Sigmoid colon (tissue), 7 donors: ENCODE results near the gene P3R3URF. TPM values are rescaled to one million over a fixed set of nuclear protein-coding genes. Genes with fewer than 3 reads are reported as not detected.
A peak's percentile ranks its signal among the peaks of the same experiment; 100 is the strongest.

Experiments
- DNase-seq: peaks from one replicate; pipeline ENCODE4 v3.0.0-alpha.2; 2019
- H3K27ac ChIP-seq, 4 donors: fragments of 200-600 bp; sonication (generic); one replicate each; pipeline ENCODE4 v1.5.1; 2016 to 2019; ENCODE audit warnings: mild to moderate bottlenecking in 1 of 4
- H3K27me3 ChIP-seq, 3 donors: fragments of 200-600 bp; sonication (generic); one replicate each; pipeline ENCODE4 v1.5.1; 2019; ENCODE audit warnings: mild to moderate bottlenecking in 1 of 3
- H3K36me3 ChIP-seq, 4 donors: fragments of 200-600 bp; sonication (generic); one replicate each; pipeline ENCODE4 v1.5.1; 2016 to 2019
- H3K4me1 ChIP-seq, 4 donors: fragments of 200-600 bp; sonication (generic); one replicate each; pipeline ENCODE4 v1.5.1; 2017 to 2019
- H3K4me3 ChIP-seq, 4 donors: fragments of 200-600 bp; sonication (generic); one replicate each; pipeline ENCODE4 v1.5.1; 2017 to 2019; ENCODE audit warnings: mild to moderate bottlenecking in 2 of 4, moderate library complexity in 1 of 4
- H3K9me3 ChIP-seq, 4 donors: fragments of 200-600 bp in 3 of 4; sonication (generic) in 3 of 4; one replicate each; pipeline versions ENCODE4 v1.5.1 to v1.6.1; 2013 to 2019
- EP300 ChIP-seq, 4 donors: sonication (generic); formaldehyde crosslinking; IDR thresholded peaks; one replicate each; pipeline ENCODE4 v1.6.1; 2017; ENCODE audit warnings: antibody characterized with exemption in 4 of 4
- POLR2A ChIP-seq, 2 donors: fragments of 450-650 bp; IDR thresholded peaks; one replicate each; pipeline ENCODE4 v1.6.1; 2016; ENCODE audit warnings: antibody characterized with exemption in 2 of 2, mild to moderate bottlenecking in 2 of 2, moderate library complexity in 2 of 2
- POLR2AphosphoS5 ChIP-seq, 4 donors: sonication (generic); formaldehyde crosslinking; IDR thresholded peaks; one replicate each; pipeline ENCODE4 v1.6.1; 2017; ENCODE audit warnings: antibody characterized with exemption in 4 of 4
- WGBS, 2 donors: extraction: QIAGEN DNeasy Blood & Tissue Kit; methylation state at CpG; one replicate each; pipeline ENCODE4 v1.1.7; 2013; 5-methylcytosine and 5-hydroxymethylcytosine counted together
- intact Hi-C: fragments of 100-400 bp; cut with DNase I; formaldehyde crosslinking; loops from one replicate; pipeline ENCODE4 v1.15.1; 2023
- polyA plus RNA-seq, 3 donors: library from polyadenylated mRNA; stranded (reverse); fragments of 200-250 nt; gene quantifications; one replicate each; pipeline ENCODE4 v1.2.3, GENCODE V29; 2013
- total RNA-seq, 4 donors: library from RNA; depleted of rRNA; stranded (reverse); fragments of >200 nt; gene quantifications; one replicate each; pipeline ENCODE4 v1.1.0, GENCODE V29; 2016
- TF ChIP-seq, protein P1 (sequence below), 4 experiments: fragments of 450-650 bp in 3 of 4; fragments of 200-600 bp in 1 of 4; IDR thresholded peaks; one replicate each; pipeline ENCODE4 v1.5.1; 2016 to 2019; ENCODE audit warnings: antibody characterized with exemption in 4 of 4, mild to moderate bottlenecking in 3 of 4, moderate library complexity in 2 of 4
- donor health status: healthy with polysubstance abuse.
- donor health status: Bipolar disorder and iron deficiency.
- donor health status: healthy.

Gene P3R3URF
- total and polyA plus RNA-seq, 7 donors, result not detected

DNA sequence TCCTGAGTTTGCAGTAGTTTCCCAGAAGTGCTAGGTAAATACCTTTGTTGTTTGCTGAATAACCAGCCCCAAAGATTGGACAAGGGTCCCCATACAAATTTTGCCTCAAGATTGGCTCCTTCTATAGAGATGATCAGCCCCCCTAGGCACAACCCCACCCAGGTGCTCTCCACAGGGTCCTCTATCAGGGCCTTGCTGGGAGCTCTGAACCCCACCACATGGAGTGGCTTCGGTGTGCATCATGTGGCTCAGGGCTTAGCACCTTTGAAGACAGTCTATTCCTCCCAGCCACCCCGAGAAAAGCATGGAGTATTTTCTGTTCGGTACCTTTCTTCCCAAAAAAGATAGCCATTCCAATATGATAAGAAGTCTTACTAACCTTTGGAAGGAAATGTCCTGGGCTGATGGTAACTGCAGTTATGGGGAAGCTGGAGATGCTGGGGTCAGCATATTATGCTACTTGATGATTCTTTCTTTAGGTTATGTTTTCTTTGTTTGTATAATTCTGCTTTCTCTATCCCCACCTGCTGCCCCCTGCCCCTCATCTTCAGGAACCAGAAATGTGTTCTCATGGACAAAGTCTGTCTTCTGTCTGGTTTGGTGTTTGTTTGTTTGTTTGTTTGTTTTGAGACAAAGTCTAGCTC is 6.4 kb downstream of the P3R3URF start:
- H3K27ac ChIP-seq, result peak overlapping the region in 1 of 4 donors; percentile 21
- TF ChIP-seq EP300 (IDR thresholded peaks at IDR 0.05) (no peak), POLR2A (IDR thresholded peaks at IDR 0.05) (no peak), POLR2AphosphoS5 (IDR thresholded peaks at IDR 0.05) (no peak)
- TF ChIP-seq, protein P1, sequence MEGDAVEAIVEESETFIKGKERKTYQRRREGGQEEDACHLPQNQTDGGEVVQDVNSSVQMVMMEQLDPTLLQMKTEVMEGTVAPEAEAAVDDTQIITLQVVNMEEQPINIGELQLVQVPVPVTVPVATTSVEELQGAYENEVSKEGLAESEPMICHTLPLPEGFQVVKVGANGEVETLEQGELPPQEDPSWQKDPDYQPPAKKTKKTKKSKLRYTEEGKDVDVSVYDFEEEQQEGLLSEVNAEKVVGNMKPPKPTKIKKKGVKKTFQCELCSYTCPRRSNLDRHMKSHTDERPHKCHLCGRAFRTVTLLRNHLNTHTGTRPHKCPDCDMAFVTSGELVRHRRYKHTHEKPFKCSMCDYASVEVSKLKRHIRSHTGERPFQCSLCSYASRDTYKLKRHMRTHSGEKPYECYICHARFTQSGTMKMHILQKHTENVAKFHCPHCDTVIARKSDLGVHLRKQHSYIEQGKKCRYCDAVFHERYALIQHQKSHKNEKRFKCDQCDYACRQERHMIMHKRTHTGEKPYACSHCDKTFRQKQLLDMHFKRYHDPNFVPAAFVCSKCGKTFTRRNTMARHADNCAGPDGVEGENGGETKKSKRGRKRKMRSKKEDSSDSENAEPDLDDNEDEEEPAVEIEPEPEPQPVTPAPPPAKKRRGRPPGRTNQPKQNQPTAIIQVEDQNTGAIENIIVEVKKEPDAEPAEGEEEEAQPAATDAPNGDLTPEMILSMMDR (IDR thresholded peaks at IDR 0.05), result no peak
- H3K9me3 ChIP-seq, result no peaks in the 10 kb centered on the region
- peaks cover 0 to 34% (median 29%) of the 10 kb centered on the region in 4 donors for H3K4me1 ChIP-seq
- WGBS, 2 donors, result 93 to 95% methylated on average over 3 of the region's 3 CpGs
- peaks cover 0 to 23% (median 5%) of the 10 kb centered on the region in 3 donors for H3K27me3 ChIP-seq
- intact Hi-C loops, result no loop called here
- no peaks in the 10 kb centered on the region for H3K36me3 ChIP-seq
- no peak overlapping the region for H3K4me3 ChIP-seq
- DNase-seq, result no peak

DNA sequence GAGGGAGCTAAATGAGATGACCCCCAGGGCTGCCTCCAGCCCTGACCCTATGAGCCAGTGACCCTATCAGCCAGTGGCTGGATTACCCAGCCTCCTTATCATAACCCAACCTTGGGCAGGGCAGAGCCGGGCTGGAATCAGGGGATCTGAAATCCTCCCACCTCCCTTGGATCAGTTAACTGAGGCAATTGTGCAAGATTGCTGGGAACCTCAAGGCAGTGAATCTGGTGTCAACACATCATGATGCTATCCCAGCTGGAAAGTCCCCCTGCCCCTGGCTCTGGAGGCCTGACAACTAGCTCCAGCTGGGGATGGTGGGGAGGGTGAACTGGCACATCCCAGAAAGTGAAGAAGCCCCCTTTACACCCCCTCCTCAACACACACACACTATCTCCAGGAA is 7.8 kb downstream of the P3R3URF start:
- 80 to 86% methylated on average over 1 of the region's 1 CpG for WGBS, 2 donors
- Histone ChIP-seq H3K9me3 (no peaks in the 10 kb centered on the region), H3K4me1 (peaks cover 0 to 19% (median 15%) of the 10 kb centered on the region in 4 donors), H3K27ac (no peak overlapping the region), H3K36me3 (no peaks in the 10 kb centered on the region), H3K27me3 (peaks cover 0 to 23% (median 5%) of the 10 kb centered on the region in 3 donors), H3K4me3 (no peak overlapping the region)
- DNase-seq, result no peak
- intact Hi-C loops, result no loop called here
- TF ChIP-seq EP300 (IDR thresholded peaks at IDR 0.05) (no peak), POLR2AphosphoS5 (IDR thresholded peaks at IDR 0.05) (no peak), POLR2A (IDR thresholded peaks at IDR 0.05) (no peak)
- TF ChIP-seq, protein P1 (IDR thresholded peaks at IDR 0.05), result no peak

DNA sequence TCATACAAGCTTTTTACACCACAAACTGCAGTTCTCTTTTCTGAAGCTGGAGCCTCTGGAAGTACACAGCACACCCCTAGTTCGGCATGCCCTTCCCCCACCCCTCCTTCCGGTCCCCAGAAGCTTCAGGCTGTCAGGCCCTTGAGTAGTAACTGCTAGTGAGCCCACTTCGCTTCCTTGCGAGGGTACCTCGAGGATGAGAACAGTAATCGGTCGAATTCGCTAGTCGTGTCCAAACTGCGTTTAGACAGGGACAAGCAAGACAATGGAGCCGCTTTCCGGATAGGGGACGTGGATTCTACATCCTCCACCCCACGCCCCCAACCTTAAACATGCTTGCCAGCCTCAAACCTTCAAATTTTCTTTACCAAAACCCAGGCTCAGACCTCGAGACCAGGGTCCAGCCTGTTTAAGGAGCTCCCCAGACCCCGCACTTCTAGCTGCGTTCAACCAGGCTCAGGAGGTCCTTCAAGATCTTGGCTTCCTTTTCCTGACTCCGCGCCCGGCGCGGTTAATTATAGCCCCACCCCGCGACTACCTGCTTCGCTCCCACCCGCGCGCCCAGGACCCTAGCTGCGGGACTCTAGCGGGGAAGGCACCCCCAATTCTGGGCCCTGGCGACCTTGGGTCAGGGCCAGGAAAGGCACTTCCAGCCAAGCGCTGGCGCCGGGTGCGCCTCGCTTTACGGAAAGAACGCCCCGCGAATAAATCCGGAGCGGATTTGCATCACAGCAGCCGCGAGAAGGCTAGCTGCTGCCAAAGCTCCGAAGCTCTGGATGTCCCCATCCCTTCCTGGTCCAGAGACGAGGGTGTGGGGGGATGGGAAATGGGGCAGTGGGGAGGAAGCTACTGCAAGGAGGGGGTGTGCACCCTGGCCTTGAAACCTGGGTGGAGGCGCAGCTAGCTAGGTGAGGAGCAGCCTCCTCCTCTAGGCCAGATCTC is 9.5 kb downstream of the P3R3URF start:
- peaks cover 0 to 23% (median 5%) of the 10 kb centered on the region in 3 donors for H3K27me3 ChIP-seq
- peak; percentile 72 for DNase-seq
- intact Hi-C loops, result no loop called here
- no peaks in the 10 kb centered on the region for H3K36me3 ChIP-seq
- peak overlapping the region in 3 of 4 donors; percentile 14 to 74 (median 49) for H3K27ac ChIP-seq
- TF ChIP-seq, protein P1 (IDR thresholded peaks at IDR 0.05), result no peak
- TF ChIP-seq EP300 (IDR thresholded peaks at IDR 0.05) (peak in 1 of 4 donors; percentile 26), POLR2AphosphoS5 (IDR thresholded peaks at IDR 0.05) (peak; percentile 6 to 42 (median 28)), POLR2A (IDR thresholded peaks at IDR 0.05) (no peak)
- WGBS, 2 donors, result 9 to 17% methylated on average over 47 of the region's 47 CpGs
- peak overlapping the region; percentile 15 to 50 (median 44) for H3K4me3 ChIP-seq
- H3K9me3 ChIP-seq, result no peaks in the 10 kb centered on the region
- peaks cover 0 to 13% (median 10%) of the 10 kb centered on the region in 4 donors for H3K4me1 ChIP-seq

- 92 to 93% methylated on average over 1 of the region's 1 CpG for WGBS, 2 donors
- no peak for DNase-seq
- Histone ChIP-seq H3K4me3 (no peak overlapping the region), H3K36me3 (no peaks in the 10 kb centered on the region), H3K4me1 (no peaks in the 10 kb centered on the region), H3K27ac (no peak overlapping the region), H3K27me3 (no peaks in the 10 kb centered on the region), H3K9me3 (no peaks in the 10 kb centered on the region)
- intact Hi-C loops, result no loop called here
- TF ChIP-seq POLR2AphosphoS5 (IDR thresholded peaks at IDR 0.05) (no peak), EP300 (IDR thresholded peaks at IDR 0.05) (no peak), POLR2A (IDR thresholded peaks at IDR 0.05) (no peak)
- TF ChIP-seq, protein P1 (IDR thresholded peaks at IDR 0.05), result no peak
These were observed 16.1 kb downstream of the P3R3URF start for GRCh38 chr1:46160212-46160611.
